Measurements from ENCODE around the gene ZFYVE1. TPM values are rescaled to one million over a fixed set of nuclear protein-coding genes. Genes with fewer than 3 reads are reported as not detected.

ZFYVE1 gene
- total and polyA plus RNA-seq, 7 experiments from 2014 or later = 6.1 to 24.8 (median 16.4) TPM

GRCh38 chr14:72947366-72948160, 79.3 kb downstream of the ZFYVE1 start:
- Mint-ChIP-seq H3K4me1 (peaks cover 0 to 8% (median 0%) of the 10 kb centered on the region in 7 donors), H3K4me3 (no peak overlapping the region), H3K9me3 (peaks cover 0 to 2% (median 0%) of the 10 kb centered on the region in 11 donors), H3K36me3 (peaks cover 6 to 43% (median 20%) of the 10 kb centered on the region in 5 donors), H3K27ac (peak overlapping the region in 2 of 9 donors; percentile 31 to 36), H3K27me3 (no peaks in the 10 kb centered on the region)
- H3K36me3 ChIP-seq (ENCODE audit: control insufficient read depth in 2 of 3, insufficient read depth in 3 of 3, low read length in 3 of 3) = peaks cover 0 to 54% (median 7%) of the 10 kb centered on the region in 3 experiments
- H3K4me3 ChIP-seq (ENCODE audit: low read length) = no peak overlapping the region
- H3K4me1 ChIP-seq (ENCODE audit: control insufficient read depth in 2 of 2, insufficient read depth in 2 of 2, low read length in 2 of 2) = no peaks in the 10 kb centered on the region
- intact Hi-C loops (cut with micrococcal nuclease) = loop anchor here (1.0 to 5.0 kb wide), 5 partner anchors 21 to 525 kb away; partner anchors contain the start of gene DCAF4 (in 2 of the 2)
- H3K27me3 ChIP-seq (ENCODE audit: control insufficient read depth in 2 of 2, insufficient read depth in 2 of 2, low read length in 2 of 2) = no peaks in the 10 kb centered on the region
- POLR2A ChIA-PET = no interaction called here
- DNase-seq (no peak), ATAC-seq (no peak)
- H3K27ac ChIP-seq (ENCODE audit: low read depth, low read length) = no peak overlapping the region
- CTCF ChIA-PET = interaction anchor here (0.7 to 2.0 kb wide), 2 partner anchors 9 to 434 kb away, joined by 3 to 7 read pairs; no protein-coding TSS in a partner anchor
- H3K9me3 ChIP-seq (ENCODE audit: control insufficient read depth in 2 of 3, low read length in 3 of 3) = no peaks in the 10 kb centered on the region

DNA sequence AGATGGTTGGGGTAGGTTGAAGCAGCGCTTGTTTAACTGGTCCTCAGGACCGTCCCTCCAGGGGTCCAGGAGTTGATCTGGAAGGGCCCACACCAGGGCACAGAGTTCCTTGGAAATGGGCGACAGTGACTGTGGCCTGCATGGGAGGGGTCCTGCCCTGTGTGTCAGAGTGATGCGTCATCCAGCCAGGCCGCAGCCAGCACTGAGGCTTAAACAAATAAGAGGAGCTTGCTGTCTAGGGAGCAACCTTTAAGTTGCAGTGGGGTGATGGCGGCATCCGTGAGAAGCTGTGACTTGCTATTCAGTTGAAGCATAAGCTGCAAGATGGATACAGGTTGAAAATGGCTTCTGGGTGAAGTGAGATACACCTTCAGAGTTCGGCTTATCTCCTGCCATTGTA, 80.4 kb downstream of the ZFYVE1 start:
- Histone ChIP-seq H3K4me3 (ENCODE audit: low read length) (no peak overlapping the region), H3K36me3 (ENCODE audit: control insufficient read depth in 2 of 3, insufficient read depth in 3 of 3, low read length in 3 of 3) (peaks cover 0 to 55% (median 7%) of the 10 kb centered on the region in 3 experiments), H3K9me3 (ENCODE audit: control insufficient read depth in 2 of 3, low read length in 3 of 3) (no peaks in the 10 kb centered on the region), H3K27ac (ENCODE audit: low read depth, low read length) (no peak overlapping the region), H3K27me3 (ENCODE audit: control insufficient read depth in 2 of 2, insufficient read depth in 2 of 2, low read length in 2 of 2) (no peaks in the 10 kb centered on the region), H3K4me1 (ENCODE audit: control insufficient read depth in 2 of 2, insufficient read depth in 2 of 2, low read length in 2 of 2) (no peaks in the 10 kb centered on the region)
- DNase-seq (no peak), ATAC-seq (no peak)
- CTCF ChIA-PET = interaction anchor here (0.5 kb wide), 1 partner anchor 172 kb away, joined by 4 read pairs; no protein-coding TSS in a partner anchor
- intact Hi-C loops (cut with micrococcal nuclease) = loop anchor here in 1 of 2 donors (5.0 kb wide), 1 partner anchor 39 kb away; no protein-coding TSS in a partner anchor
- H3K4me3 Mint-ChIP-seq = no peak overlapping the region
- no peaks in the 10 kb centered on the region for H3K27me3 Mint-ChIP-seq
- H3K27ac Mint-ChIP-seq = peak overlapping the region in 1 of 9 donors; percentile 46
- peaks cover 0 to 2% (median 0%) of the 10 kb centered on the region in 11 donors for H3K9me3 Mint-ChIP-seq
- POLR2A ChIA-PET = no interaction called here
- peaks cover 0 to 8% (median 0%) of the 10 kb centered on the region in 7 donors for H3K4me1 Mint-ChIP-seq
- peaks cover 4 to 44% (median 18%) of the 10 kb centered on the region in 5 donors for H3K36me3 Mint-ChIP-seq

DNA sequence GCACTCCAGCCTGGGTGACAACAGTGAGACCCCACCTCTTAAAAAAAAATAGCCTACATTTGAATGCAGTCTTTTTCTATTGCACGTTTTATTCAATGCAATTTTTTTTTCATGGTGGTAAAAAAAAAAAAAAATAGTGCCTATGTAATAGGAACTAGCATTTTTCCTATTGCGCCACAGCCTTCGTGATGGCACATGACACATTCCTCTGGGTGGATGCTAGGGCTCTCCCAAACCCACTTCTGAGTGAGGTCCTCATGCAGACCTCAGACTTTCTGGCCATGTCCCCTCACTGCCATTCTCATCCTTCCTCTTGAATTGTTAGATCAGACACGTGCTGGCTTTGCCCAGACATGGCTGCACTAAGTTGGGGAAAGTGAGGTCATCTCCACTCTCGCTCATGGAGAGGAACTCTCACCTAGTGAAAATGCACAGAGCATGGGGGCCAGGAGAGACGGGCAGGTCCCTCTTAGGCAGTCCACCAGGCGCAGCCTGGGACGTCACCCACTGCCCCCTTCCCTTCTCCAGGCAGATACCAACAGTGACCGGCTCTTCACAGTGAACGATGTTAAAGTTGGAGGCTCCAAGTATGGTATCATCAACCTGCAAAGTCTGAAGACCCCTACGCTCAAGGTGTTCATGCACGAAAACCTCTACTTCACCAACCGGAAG, 81.4 kb downstream of the ZFYVE1 start:
- no peak overlapping the region for H3K4me3 ChIP-seq (ENCODE audit: low read length)
- peaks cover 0 to 58% (median 7%) of the 10 kb centered on the region in 3 experiments for H3K36me3 ChIP-seq (ENCODE audit: control insufficient read depth in 2 of 3, insufficient read depth in 3 of 3, low read length in 3 of 3)
- H3K27ac ChIP-seq (ENCODE audit: low read depth, low read length) = no peak overlapping the region
- Mint-ChIP-seq H3K27ac (peak overlapping the region in 1 of 9 donors; percentile 76), H3K4me1 (peaks cover 0 to 8% (median 0%) of the 10 kb centered on the region in 7 donors), H3K36me3 (peaks cover 4 to 42% (median 15%) of the 10 kb centered on the region in 5 donors), H3K27me3 (no peaks in the 10 kb centered on the region), H3K9me3 (peaks cover 0 to 2% (median 0%) of the 10 kb centered on the region in 11 donors), H3K4me3 (no peak overlapping the region)
- ChIA-PET CTCF (no interaction called here), POLR2A (no interaction called here)
- no peak for ATAC-seq
- DNase-seq = no peak
- H3K27me3 ChIP-seq (ENCODE audit: control insufficient read depth in 2 of 2, insufficient read depth in 2 of 2, low read length in 2 of 2) = no peaks in the 10 kb centered on the region
- no peaks in the 10 kb centered on the region for H3K9me3 ChIP-seq (ENCODE audit: control insufficient read depth in 2 of 3, low read length in 3 of 3)
- intact Hi-C loops (cut with micrococcal nuclease) = loop anchor here in 1 of 2 donors (5.0 kb wide), 1 partner anchor 38 kb away; no protein-coding TSS in a partner anchor
- H3K4me1 ChIP-seq (ENCODE audit: control insufficient read depth in 2 of 2, insufficient read depth in 2 of 2, low read length in 2 of 2) = no peaks in the 10 kb centered on the region

DNA sequence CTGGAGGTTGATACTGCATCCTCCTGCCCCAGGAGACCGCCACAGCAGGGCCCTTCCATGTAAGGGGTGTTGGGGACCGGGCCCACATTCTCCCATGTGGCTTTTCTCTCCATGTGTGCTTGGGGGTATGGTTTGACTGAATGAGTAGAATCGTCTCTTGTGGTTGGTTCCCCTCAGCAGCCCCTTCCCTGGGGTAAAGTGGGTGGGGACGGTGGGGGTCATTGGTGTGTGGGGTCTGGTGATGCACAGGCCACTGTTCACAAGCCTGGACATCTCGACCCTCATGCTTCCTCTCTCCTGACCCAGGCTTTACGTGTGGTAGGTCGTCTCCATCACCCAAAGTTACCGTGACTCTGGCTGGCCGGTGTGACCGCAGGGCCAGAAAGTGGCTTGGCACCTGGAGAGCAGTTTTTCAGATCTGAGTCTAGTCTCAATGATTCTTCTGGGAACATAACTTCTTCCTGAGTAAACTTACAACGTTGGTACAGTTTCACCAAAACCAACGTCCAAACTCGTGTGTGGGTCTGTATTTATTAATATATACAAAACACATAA, 83.0 kb downstream of the ZFYVE1 start:
- CTCF ChIA-PET = interaction anchor here (0.9 to 1.0 kb wide), 2 partner anchors 427 to 529 kb away, joined by 3 read pairs; no protein-coding TSS in a partner anchor
- DNase-seq = no peak

GRCh38 chr14:72942934-72943333, 84.0 kb downstream of the ZFYVE1 start:
- ATAC-seq = no peak

More for the DNA sequence above, 83.0 kb downstream of the ZFYVE1 start:
- no peaks in the 10 kb centered on the region for H3K27me3 Mint-ChIP-seq
- Histone ChIP-seq H3K27me3 (ENCODE audit: control insufficient read depth in 2 of 2, insufficient read depth in 2 of 2, low read length in 2 of 2) (no peaks in the 10 kb centered on the region), H3K4me3 (ENCODE audit: low read length) (no peak overlapping the region), H3K4me1 (ENCODE audit: control insufficient read depth in 2 of 2, insufficient read depth in 2 of 2, low read length in 2 of 2) (no peaks in the 10 kb centered on the region), H3K36me3 (ENCODE audit: control insufficient read depth in 2 of 3, insufficient read depth in 3 of 3, low read length in 3 of 3) (peaks cover 0 to 64% (median 11%) of the 10 kb centered on the region in 3 experiments), H3K9me3 (ENCODE audit: control insufficient read depth in 2 of 3, low read length in 3 of 3) (no peaks in the 10 kb centered on the region), H3K27ac (ENCODE audit: low read depth, low read length) (no peak overlapping the region)
- POLR2A ChIA-PET = no interaction called here
- H3K27ac Mint-ChIP-seq = peak overlapping the region in 1 of 9 donors; percentile 77
- ATAC-seq = no peak
- H3K9me3 Mint-ChIP-seq = peaks cover 0 to 2% (median 0%) of the 10 kb centered on the region in 11 donors
- H3K4me1 Mint-ChIP-seq = peaks cover 0 to 4% (median 0%) of the 10 kb centered on the region in 7 donors
- H3K36me3 Mint-ChIP-seq = peaks cover 5 to 47% (median 17%) of the 10 kb centered on the region in 5 donors
- H3K4me3 Mint-ChIP-seq = no peak overlapping the region
- intact Hi-C loops (cut with micrococcal nuclease) = no loop called here

More at GRCh38 chr14:72942934-72943333, 84.0 kb downstream of the ZFYVE1 start:
- DNase-seq = no peak
- no peak overlapping the region for H3K27ac ChIP-seq (ENCODE audit: low read depth, low read length)
- POLR2A ChIA-PET = no interaction called here
- H3K27me3 ChIP-seq (ENCODE audit: control insufficient read depth in 2 of 2, insufficient read depth in 2 of 2, low read length in 2 of 2) = no peaks in the 10 kb centered on the region
- no peak overlapping the region for H3K4me3 ChIP-seq (ENCODE audit: low read length)
- peaks cover 5 to 52% (median 22%) of the 10 kb centered on the region in 5 donors for H3K36me3 Mint-ChIP-seq
- peaks cover 0 to 5% (median 3%) of the 10 kb centered on the region in 7 donors for H3K4me1 Mint-ChIP-seq
- intact Hi-C loops (cut with micrococcal nuclease) = no loop called here
- H3K9me3 Mint-ChIP-seq = peaks cover 0 to 2% (median 0%) of the 10 kb centered on the region in 11 donors
- H3K4me3 Mint-ChIP-seq = no peak overlapping the region
- peak overlapping the region in 1 of 9 donors; percentile 51 for H3K27ac Mint-ChIP-seq
- no peaks in the 10 kb centered on the region for H3K9me3 ChIP-seq (ENCODE audit: control insufficient read depth in 2 of 3, low read length in 3 of 3)
- no peaks in the 10 kb centered on the region for H3K27me3 Mint-ChIP-seq
- H3K4me1 ChIP-seq (ENCODE audit: control insufficient read depth in 2 of 2, insufficient read depth in 2 of 2, low read length in 2 of 2) = peaks cover 0 to under 1% of the 10 kb centered on the region in 2 donors
- CTCF ChIA-PET = interaction anchor here (1.5 kb wide), 1 partner anchor 39 kb away, joined by 3 read pairs; no protein-coding TSS in a partner anchor
- peaks cover 0 to 68% (median 11%) of the 10 kb centered on the region in 3 experiments for H3K36me3 ChIP-seq (ENCODE audit: control insufficient read depth in 2 of 3, insufficient read depth in 3 of 3, low read length in 3 of 3)
